ENCODE measurements around the gene COA1.

COA1 gene

GRCh38 chr7:43764039-43764761 is 34.9 kb upstream of the COA1 start:
- Histone ChIP-seq H3K4me3 (ENCODE audit: low read depth, low read length) (no peak overlapping the region), H3K9me3 (no peaks in the 10 kb centered on the region), H3K4me1 (peaks cover 7% of the 10 kb centered on the region; the same call in 1 of the 2 replicates), H3K36me3 (no peaks in the 10 kb centered on the region), H3K27me3 (no peaks in the 10 kb centered on the region)
- no peak for TF ChIP-seq CTCF (IDR thresholded peaks at IDR 0.05; ENCODE audit: low read depth, low read length)
- DNase-seq = no peak

- Histone ChIP-seq H3K4me3 (ENCODE audit: low read depth, low read length) (no peak overlapping the region), H3K4me1 (peaks cover 7% of the 10 kb centered on the region; the same call in 1 of the 2 replicates)
These were observed 33.9 kb upstream of the COA1 start for GRCh38 chr7:43763183-43763582.

GRCh38 chr7:43761938-43762692 is 32.8 kb upstream of the COA1 start:
- Histone ChIP-seq H3K27me3 (no peaks in the 10 kb centered on the region), H3K4me3 (ENCODE audit: low read depth, low read length) (no peak overlapping the region), H3K36me3 (no peaks in the 10 kb centered on the region), H3K9me3 (no peaks in the 10 kb centered on the region), H3K4me1 (peaks cover 6% of the 10 kb centered on the region; the same call in 1 of the 2 replicates)
- no peak for TF ChIP-seq CTCF (IDR thresholded peaks at IDR 0.05; ENCODE audit: low read depth, low read length)
- DNase-seq = no peak

More at GRCh38 chr7:43763183-43763582, 33.9 kb upstream of the COA1 start:
- H3K36me3 ChIP-seq = no peaks in the 10 kb centered on the region
- H3K9me3 ChIP-seq = no peaks in the 10 kb centered on the region
- H3K27me3 ChIP-seq = no peaks in the 10 kb centered on the region
- TF ChIP-seq CTCF (IDR thresholded peaks at IDR 0.05; ENCODE audit: low read depth, low read length) = no peak
- DNase-seq = no peak

- TF ChIP-seq CTCF (IDR thresholded peaks at IDR 0.05; ENCODE audit: low read depth, low read length) = no peak
- H3K4me3 ChIP-seq (ENCODE audit: low read depth, low read length) = no peak overlapping the region
- DNase-seq = no peak
- H3K9me3 ChIP-seq = no peaks in the 10 kb centered on the region
- peaks cover 12% of the 10 kb centered on the region for H3K4me1 ChIP-seq
- no peaks in the 10 kb centered on the region for H3K36me3 ChIP-seq
- H3K27me3 ChIP-seq = no peaks in the 10 kb centered on the region
These were observed 32.1 kb upstream of the COA1 start for GRCh38 chr7:43761382-43761781.

GRCh38 chr7:43760861-43761260 is 31.5 kb upstream of the COA1 start:
- H3K4me3 ChIP-seq (ENCODE audit: low read depth, low read length) = no peak overlapping the region
- no peaks in the 10 kb centered on the region for H3K9me3 ChIP-seq
- DNase-seq = no peak
- H3K27me3 ChIP-seq = no peaks in the 10 kb centered on the region
- H3K4me1 ChIP-seq = peaks cover 15% of the 10 kb centered on the region
- no peaks in the 10 kb centered on the region for H3K36me3 ChIP-seq
- TF ChIP-seq CTCF (IDR thresholded peaks at IDR 0.05; ENCODE audit: low read depth, low read length) = no peak
